Measurements from ENCODE around the gene DHRS3. TPM values are rescaled to one million over a fixed set of nuclear protein-coding genes. Genes with fewer than 3 reads are reported as not detected.

DHRS3 gene
- total RNA-seq, 1 experiment from 2014 or later, result 54.5 TPM

- H2BK15ac ChIP-seq (ENCODE audit: low read depth, low read length), result no peak overlapping the region
- DNase-seq, result no peak
- H3K56ac ChIP-seq (ENCODE audit: insufficient read length, low read depth, low read length), result no peak overlapping the region
- H4K91ac ChIP-seq (ENCODE audit: insufficient read length, low read depth, low read length), result no peak overlapping the region
- no peak overlapping the region for H3T11ph ChIP-seq (ENCODE audit: low read length)
- H3K79me2 ChIP-seq (ENCODE audit: insufficient read depth, low read length), result no peaks in the 10 kb centered on the region
- no peaks in the 10 kb centered on the region; the same call in 1 of the 2 replicates for H3K4me1 ChIP-seq (ENCODE audit: insufficient read depth, low read length)
- H3K23me2 ChIP-seq (ENCODE audit: insufficient read length, low read depth, low read length, poor library complexity, severe bottlenecking), result no peaks in the 10 kb centered on the region
- no peaks in the 10 kb centered on the region for H3K27me3 ChIP-seq (ENCODE audit: insufficient read depth, low read length)
- no peak overlapping the region for H3K4ac ChIP-seq (ENCODE audit: low read depth, low read length)
- no peak for TF ChIP-seq CTCF (conservative IDR thresholded peaks at IDR 0.05)
- no peaks in the 10 kb centered on the region for H4K20me1 ChIP-seq (ENCODE audit: control insufficient read depth, insufficient read depth, insufficient read length)
- no peak overlapping the region for H3K23ac ChIP-seq (ENCODE audit: insufficient read length, low read depth, low read length)
- Mint-ChIP-seq H3K9me3 (peaks cover 8 to 10% of the 10 kb centered on the region in 2 experiments; a peak in 4 of 5 replicates), H3K27ac (no peak overlapping the region), H3K4me3 (no peak overlapping the region), H3K4me1 (peaks cover 57 to 66% of the 10 kb centered on the region in 2 experiments), H3K27me3 (ENCODE audit: low read depth) (no peaks in the 10 kb centered on the region), H3K36me3 (ENCODE audit: insufficient read depth in 1 of 3, low read depth in 3 of 3) (peaks cover 6 to 61% (median 46%) of the 10 kb centered on the region in 3 experiments)
- no peak overlapping the region for H2AK5ac ChIP-seq (ENCODE audit: insufficient read length, low read length)
- H2BK20ac ChIP-seq (ENCODE audit: low read depth, low read length, poor library complexity, severe bottlenecking), result no peak overlapping the region
- no peak overlapping the region for H2BK12ac ChIP-seq (ENCODE audit: insufficient read length, low read depth, low read length)
- H3K9ac ChIP-seq (ENCODE audit: extremely low read depth, insufficient read length, low read length), result no peak overlapping the region
- H3K18ac ChIP-seq (ENCODE audit: insufficient read length, low read depth, low read length), result no peak overlapping the region
- no CpG with 5 or more reads among the region's 9 CpGs for WGBS (ENCODE audit: extremely low coverage, insufficient read length, low lambda C conversion rate)
- H2AFZ ChIP-seq (ENCODE audit: low read length), result no peak overlapping the region
- H4K8ac ChIP-seq (replicated peaks; ENCODE audit: insufficient read length, low read depth, low read length), result no peak overlapping the region
- H3K27ac ChIP-seq (ENCODE audit: insufficient read length, low read depth, low read length), result no peak overlapping the region
- H2BK120ac ChIP-seq (ENCODE audit: low read depth, low read length, poor library complexity, severe bottlenecking), result no peak overlapping the region
- H3K14ac ChIP-seq (ENCODE audit: insufficient read depth, low read length), result no peak overlapping the region
- H4K5ac ChIP-seq (ENCODE audit: insufficient read length, low read depth, low read length), result no peak overlapping the region
- no peaks in the 10 kb centered on the region for H3K9me3 ChIP-seq (ENCODE audit: control insufficient read depth, low read depth, low read length)
- H2BK5ac ChIP-seq (ENCODE audit: insufficient read length, low read length), result no peak overlapping the region
- no peak overlapping the region for H3K4me2 ChIP-seq (ENCODE audit: insufficient read depth, insufficient read length, low read length)
- no peaks in the 10 kb centered on the region for H3K79me1 ChIP-seq (ENCODE audit: insufficient read depth, low read depth, low read length, poor library complexity, severe bottlenecking)
Measured at GRCh38 chr1:12604986-12605385, 13.0 kb downstream of the DHRS3 start.

Data from H9 (cell line).